Upper lobe of right lung (tissue), 1 donor: ENCODE measurements around the gene CPLANE1. TPM values are rescaled to one million over a fixed set of nuclear protein-coding genes. Genes with fewer than 3 reads are reported as not detected.
"Not testable (repeated sequence)": the region's sequence is repeated elsewhere in the genome, so short reads cannot be mapped to it uniquely, and the experiment has no call there.

Source experiments
- ATAC-seq: fragments of 200-7000 bp; cut with Tn5 transposase; one replicate; pipeline ENCODE4 v1.9.1; 2020; ENCODE audit warnings: mild to moderate bottlenecking, moderate library complexity
- DNase-seq: peaks from one replicate; pipeline ENCODE4 v3.0.0-alpha.2; 2020
- H3K27ac ChIP-seq: fragments of 200-600 bp; one replicate; pipeline ENCODE4 v1.8.0; 2022
- H3K27me3 ChIP-seq: fragments of 200-600 bp; one replicate; pipeline ENCODE4 v1.8.0; 2022; ENCODE audit warnings: mild to moderate bottlenecking
- H3K36me3 ChIP-seq: fragments of 200-600 bp; one replicate; pipeline ENCODE4 v1.8.0; 2022
- H3K4me1 ChIP-seq: fragments of 200-600 bp; one replicate; pipeline ENCODE4 v1.8.0; 2022
- H3K4me3 ChIP-seq: fragments of 200-600 bp; one replicate; pipeline ENCODE4 v1.8.0; 2022; ENCODE audit warnings: mild to moderate bottlenecking
- H3K9me3 ChIP-seq: fragments of 200-600 bp; one replicate; pipeline ENCODE4 v1.8.0; 2022
- intact Hi-C: fragments of 100-400 bp; cut with DNase I; formaldehyde crosslinking; loops from one replicate; pipeline ENCODE4 v1.11.0; 2022
- long read RNA-seq: library from polyadenylated mRNA; unstranded; transcript quantifications from one replicate; pipeline ENCODE4 v2.0.0, GENCODE V29; 2021
- total RNA-seq: library from RNA; stranded (reverse); fragmentation: NEBNext Ultra II Directional; extraction: Animal tissue kit (Norgen Biotek cat#: 25700); gene quantifications from one replicate; pipeline ENCODE4 v1.2.1, GENCODE V29; 2021
- TF ChIP-seq, protein P1 (sequence below): fragments of 200-600 bp; IDR thresholded peaks from one replicate; pipeline ENCODE4 v1.8.0; 2022; ENCODE audit warnings: antibody characterized with exemption
- donor health status: DM: no; HTN: yes; CAD: no; lungs with severe emphysema.

Gene CPLANE1
- total RNA-seq = 18.7 TPM
- long read RNA-seq, partial matches to known transcripts = 3 of 6 reads
- long read RNA-seq, other reads (novel, unspliced or antisense) = 3 of 6 reads

- Histone ChIP-seq H3K27ac (peak within 1 kb of the TSS; percentile 90), H3K36me3 (no peaks in the 10 kb centered on the region), H3K4me3 (peak within 1 kb of the TSS; percentile 74), H3K4me1 (peaks cover 19% of the 10 kb centered on the region), H3K27me3 (no peaks in the 10 kb centered on the region), H3K9me3 (no peaks in the 10 kb centered on the region)
- peak; percentile 98 for ATAC-seq
- TF ChIP-seq, protein P1, sequence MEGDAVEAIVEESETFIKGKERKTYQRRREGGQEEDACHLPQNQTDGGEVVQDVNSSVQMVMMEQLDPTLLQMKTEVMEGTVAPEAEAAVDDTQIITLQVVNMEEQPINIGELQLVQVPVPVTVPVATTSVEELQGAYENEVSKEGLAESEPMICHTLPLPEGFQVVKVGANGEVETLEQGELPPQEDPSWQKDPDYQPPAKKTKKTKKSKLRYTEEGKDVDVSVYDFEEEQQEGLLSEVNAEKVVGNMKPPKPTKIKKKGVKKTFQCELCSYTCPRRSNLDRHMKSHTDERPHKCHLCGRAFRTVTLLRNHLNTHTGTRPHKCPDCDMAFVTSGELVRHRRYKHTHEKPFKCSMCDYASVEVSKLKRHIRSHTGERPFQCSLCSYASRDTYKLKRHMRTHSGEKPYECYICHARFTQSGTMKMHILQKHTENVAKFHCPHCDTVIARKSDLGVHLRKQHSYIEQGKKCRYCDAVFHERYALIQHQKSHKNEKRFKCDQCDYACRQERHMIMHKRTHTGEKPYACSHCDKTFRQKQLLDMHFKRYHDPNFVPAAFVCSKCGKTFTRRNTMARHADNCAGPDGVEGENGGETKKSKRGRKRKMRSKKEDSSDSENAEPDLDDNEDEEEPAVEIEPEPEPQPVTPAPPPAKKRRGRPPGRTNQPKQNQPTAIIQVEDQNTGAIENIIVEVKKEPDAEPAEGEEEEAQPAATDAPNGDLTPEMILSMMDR = peak; percentile 12
- peak; percentile 90 for DNase-seq
- intact Hi-C loops = no loop called here
Measured at GRCh38 chr5:37248970-37249814, at the start of gene CPLANE1. Gene CPLANE1, minus strand, starts transcription at chr5:37249376. Its CDS starts 1,678 bp downstream, at chr5:37247698.

- H3K36me3 ChIP-seq = peaks cover 74% of the 10 kb centered on the region
- DNase-seq, H3K4me1 ChIP-seq, intact Hi-C loops, H3K27ac ChIP-seq, H3K9me3 ChIP-seq, ATAC-seq, H3K27me3 ChIP-seq, H3K4me3 ChIP-seq: not testable (repeated sequence)
Measured at GRCh38 chr5:37296313-37296712, 47.1 kb upstream of the CPLANE1 start.

- ATAC-seq = no peak
Measured at GRCh38 chr5:37283214-37283820, 34.1 kb upstream of the CPLANE1 start.

GRCh38 chr5:37275511-37275910 lies 26.3 kb upstream of the CPLANE1 start:
- Histone ChIP-seq H3K27ac (no peak overlapping the region), H3K9me3 (no peaks in the 10 kb centered on the region), H3K36me3 (no peaks in the 10 kb centered on the region), H3K4me3 (no peak overlapping the region), H3K4me1 (no peaks in the 10 kb centered on the region), H3K27me3 (no peaks in the 10 kb centered on the region)
- TF ChIP-seq, protein P1 = no peak
- DNase-seq (no peak), ATAC-seq (no peak)
- intact Hi-C loops = no loop called here

More at GRCh38 chr5:37283214-37283820, 34.1 kb upstream of the CPLANE1 start:
- Histone ChIP-seq H3K9me3 (peaks cover 5% of the 10 kb centered on the region), H3K27ac (no peak overlapping the region), H3K36me3 (no peaks in the 10 kb centered on the region), H3K27me3 (no peaks in the 10 kb centered on the region), H3K4me3 (no peak overlapping the region), H3K4me1 (no peaks in the 10 kb centered on the region)
- TF ChIP-seq, protein P1 = no peak
- intact Hi-C loops = no loop called here
- DNase-seq = no peak

DNA sequence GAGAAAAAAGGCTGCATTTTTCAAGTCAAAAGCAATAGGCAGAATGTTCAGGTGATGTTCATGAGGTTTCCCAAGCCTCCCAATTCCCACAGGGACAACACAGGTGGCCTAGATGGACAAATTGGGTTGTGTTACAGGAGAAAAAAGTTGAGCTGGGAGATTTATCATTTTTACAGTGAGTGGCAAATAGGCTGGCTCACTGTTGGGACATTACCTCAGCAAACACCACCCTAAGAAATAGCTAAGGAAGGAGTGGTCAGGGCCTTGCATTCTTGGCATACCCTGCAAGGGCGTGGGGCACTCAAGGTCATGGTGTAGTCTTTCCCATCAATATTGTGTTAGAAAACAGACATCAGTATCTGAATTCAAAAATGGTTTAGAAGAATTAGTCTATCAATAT lies 23.3 kb upstream of the CPLANE1 start:
- Histone ChIP-seq H3K27ac (peak overlapping the region; percentile 73), H3K4me3 (no peak overlapping the region), H3K9me3 (no peaks in the 10 kb centered on the region), H3K27me3 (no peaks in the 10 kb centered on the region), H3K36me3 (no peaks in the 10 kb centered on the region), H3K4me1 (no peaks in the 10 kb centered on the region)
- TF ChIP-seq, protein P1 = no peak
- intact Hi-C loops = no loop called here
- ATAC-seq (peak; percentile 98), DNase-seq (peak; percentile 79)

DNA sequence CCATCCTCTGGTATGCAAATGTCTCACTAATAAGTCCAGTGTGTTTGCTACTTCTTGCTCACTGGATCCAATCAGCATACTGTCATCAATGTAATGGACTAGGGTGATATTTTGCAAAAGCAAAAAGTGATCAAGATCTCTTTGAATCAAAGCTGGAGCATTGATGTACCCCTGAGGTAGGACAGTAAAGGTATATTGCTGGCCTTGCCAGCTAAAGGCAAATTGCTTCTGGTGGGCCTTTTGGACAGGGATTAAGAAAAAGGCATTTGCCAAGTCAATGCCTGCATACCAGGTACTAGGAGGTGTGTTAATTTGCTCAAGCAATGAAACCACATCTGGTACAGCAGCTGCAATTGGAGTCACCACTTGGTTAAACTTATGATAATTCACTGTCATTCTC lies 18.9 kb upstream of the CPLANE1 start:
- ATAC-seq, DNase-seq, H3K4me1 ChIP-seq, intact Hi-C loops, H3K4me3 ChIP-seq, H3K9me3 ChIP-seq, H3K36me3 ChIP-seq, H3K27me3 ChIP-seq, H3K27ac ChIP-seq: not testable (repeated sequence)
